Liver (tissue), 9 donors: ENCODE measurements around the gene HUS1. TPM values are rescaled to one million over a fixed set of nuclear protein-coding genes. Genes with fewer than 3 reads are reported as not detected.

Experiments used
- DNase-seq: peaks from one replicate; pipeline ENCODE4 v3.0.0-alpha.2; 2017; ENCODE audit warnings: low spot score
- H3K27ac ChIP-seq, 2 donors: one replicate each; pipeline ENCODE4 v1.7.0; 2013; ENCODE audit warnings: inconsistent platforms in 2 of 2, low read length in 2 of 2, control low read depth in 1 of 2, low read depth in 1 of 2, mild to moderate bottlenecking in 1 of 2
- H3K27me3 ChIP-seq, 4 donors: one replicate each; pipeline versions ENCODE4 v1.6.1 to v1.7.0; 2013; ENCODE audit warnings: low read length in 3 of 4, inconsistent platforms in 1 of 4, mild to moderate bottlenecking in 1 of 4, moderate library complexity in 1 of 4; ENCODE audit not compliant: control insufficient read depth in 4 of 4, insufficient read depth in 4 of 4
- H3K36me3 ChIP-seq, 4 donors: one replicate each; pipeline versions ENCODE4 v1.6.1 to v1.7.0; 2013; ENCODE audit warnings: low read length in 3 of 4, mild to moderate bottlenecking in 3 of 4, low read depth in 1 of 4, moderate library complexity in 1 of 4; ENCODE audit not compliant: control insufficient read depth in 4 of 4, insufficient read depth in 3 of 4
- H3K4me1 ChIP-seq, 4 donors: one replicate each; pipeline versions ENCODE4 v1.6.1 to v1.7.0; 2013; ENCODE audit warnings: low read length in 3 of 4, mild to moderate bottlenecking in 3 of 4, moderate library complexity in 1 of 4; ENCODE audit not compliant: control insufficient read depth in 4 of 4, insufficient read depth in 4 of 4
- H3K4me3 ChIP-seq, 3 donors: one replicate each; pipeline versions ENCODE4 v1.6.1 to v1.7.0; 2013; ENCODE audit warnings: low read length in 3 of 3, control low read depth in 1 of 3, low read depth in 1 of 3, mild to moderate bottlenecking in 1 of 3
- H3K9ac ChIP-seq, 2 donors: one replicate each; pipeline ENCODE4 v1.7.0; 2013; ENCODE audit warnings: low read length in 2 of 2, mild to moderate bottlenecking in 2 of 2, moderate library complexity in 2 of 2, control low read depth in 1 of 2, low read depth in 1 of 2
- H3K9me3 ChIP-seq, 4 donors: one replicate each; pipeline versions ENCODE4 v1.6.1 to v1.7.0; 2013; ENCODE audit warnings: low read length in 3 of 4; ENCODE audit not compliant: control insufficient read depth in 4 of 4
- ATF3 ChIP-seq: IDR thresholded peaks from 2 replicates; pipeline ENCODE4 v1.6.1; 2016; ENCODE audit warnings: antibody characterized with exemption
- EGR1 ChIP-seq, 2 donors: IDR thresholded peaks; 2 replicates each; pipeline ENCODE4 v1.6.1; 2016 to 2018; ENCODE audit warnings: antibody characterized with exemption in 2 of 2, low read depth in 2 of 2
- FOXA2 ChIP-seq: IDR thresholded peaks from 2 replicates; pipeline ENCODE4 v1.6.1; 2016; ENCODE audit warnings: antibody characterized with exemption
- HNF4A ChIP-seq, 2 donors: conservative IDR thresholded peaks; 2 replicates each; pipeline ENCODE4 v1.6.1; 2016; ENCODE audit warnings: antibody characterized with exemption in 2 of 2, mild to moderate bottlenecking in 2 of 2
- JUND ChIP-seq, 2 donors: IDR thresholded peaks; 2 replicates each; pipeline ENCODE4 v1.6.1; 2016; ENCODE audit warnings: antibody characterized with exemption in 2 of 2
- MAX ChIP-seq: IDR thresholded peaks from 2 replicates; pipeline ENCODE4 v1.6.1; 2016; ENCODE audit warnings: antibody characterized with exemption
- NR2F2 ChIP-seq: IDR thresholded peaks from 2 replicates; pipeline ENCODE4 v1.6.1; 2016; ENCODE audit warnings: antibody characterized with exemption
- RAD21 ChIP-seq, 2 donors: IDR thresholded peaks; 2 replicates each; pipeline ENCODE4 v1.6.1; 2016; ENCODE audit warnings: antibody characterized with exemption in 2 of 2, mild to moderate bottlenecking in 2 of 2
- RXRA ChIP-seq, 2 donors: IDR thresholded peaks; 2 replicates each; pipeline ENCODE4 v1.6.1; 2017 to 2018; ENCODE audit warnings: antibody characterized with exemption in 2 of 2, mild to moderate bottlenecking in 1 of 2
- SP1 ChIP-seq: IDR thresholded peaks from 2 replicates; pipeline ENCODE4 v1.6.1; 2018; ENCODE audit warnings: antibody characterized with exemption, mild to moderate bottlenecking
- YY1 ChIP-seq: IDR thresholded peaks from 2 replicates; pipeline ENCODE4 v1.6.1; 2016; ENCODE audit warnings: antibody characterized with exemption, mild to moderate bottlenecking
- WGBS: extraction: QIAGEN DNeasy Blood & Tissue Kit; methylation state at CpG from one replicate; pipeline ENCODE4 v1.1.7; 2013; 5-methylcytosine and 5-hydroxymethylcytosine counted together
- polyA plus RNA-seq, 2 donors: library from polyadenylated mRNA; stranded (reverse) in 1 of 2; unstranded in 1 of 2; fragments of 200-250 nt in 1 of 2; fragments of >200 nt in 1 of 2; fragmentation: Nextera tagmentation in 1 of 2; extraction: Ambion mirVana in 1 of 2; gene quantifications; one replicate each; pipeline versions ENCODE4 v1.2.1 to v1.2.3, GENCODE V29; 2013 to 2015
- total RNA-seq, 2 donors: library from RNA; depleted of rRNA; stranded (reverse); fragments of >200 nt; gene quantifications; one replicate each; pipeline ENCODE4 v1.2.3, GENCODE V29; 2014
- TF ChIP-seq, protein P1 (sequence below): fragments of 150-350 bp; IDR thresholded peaks from 2 replicates; pipeline ENCODE4 v1.5.1; 2017; ENCODE audit warnings: improper control_type of control experiment, low read depth, low read length; ENCODE audit not compliant: missing input control
- TF ChIP-seq, protein P2 (sequence below): IDR thresholded peaks from 2 replicates; pipeline ENCODE4 v1.6.1; 2016; ENCODE audit warnings: antibody characterized with exemption
- donor health status: healthy.
- donor health status: healthy.
- donor health status: healthy.
- donor health status: healthy.
- donor health status: healthy.

Gene HUS1
- total and polyA plus RNA-seq, 4 donors, result 9.2 to 39.0 (median 18.4) TPM

- no peaks in the 10 kb centered on the region for H3K36me3 ChIP-seq
- H3K27ac ChIP-seq, result no peak overlapping the region
- no peak overlapping the region for H3K4me3 ChIP-seq
- TF ChIP-seq, protein P1, sequence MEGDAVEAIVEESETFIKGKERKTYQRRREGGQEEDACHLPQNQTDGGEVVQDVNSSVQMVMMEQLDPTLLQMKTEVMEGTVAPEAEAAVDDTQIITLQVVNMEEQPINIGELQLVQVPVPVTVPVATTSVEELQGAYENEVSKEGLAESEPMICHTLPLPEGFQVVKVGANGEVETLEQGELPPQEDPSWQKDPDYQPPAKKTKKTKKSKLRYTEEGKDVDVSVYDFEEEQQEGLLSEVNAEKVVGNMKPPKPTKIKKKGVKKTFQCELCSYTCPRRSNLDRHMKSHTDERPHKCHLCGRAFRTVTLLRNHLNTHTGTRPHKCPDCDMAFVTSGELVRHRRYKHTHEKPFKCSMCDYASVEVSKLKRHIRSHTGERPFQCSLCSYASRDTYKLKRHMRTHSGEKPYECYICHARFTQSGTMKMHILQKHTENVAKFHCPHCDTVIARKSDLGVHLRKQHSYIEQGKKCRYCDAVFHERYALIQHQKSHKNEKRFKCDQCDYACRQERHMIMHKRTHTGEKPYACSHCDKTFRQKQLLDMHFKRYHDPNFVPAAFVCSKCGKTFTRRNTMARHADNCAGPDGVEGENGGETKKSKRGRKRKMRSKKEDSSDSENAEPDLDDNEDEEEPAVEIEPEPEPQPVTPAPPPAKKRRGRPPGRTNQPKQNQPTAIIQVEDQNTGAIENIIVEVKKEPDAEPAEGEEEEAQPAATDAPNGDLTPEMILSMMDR, result peak; percentile 83
- TF ChIP-seq ATF3, result no peak
- TF ChIP-seq MAX, result no peak
- TF ChIP-seq RAD21 (IDR thresholded peaks at IDR 0.05), result peak; percentile 87 to 90
- peak; percentile 26 for TF ChIP-seq NR2F2
- TF ChIP-seq RXRA (IDR thresholded peaks at IDR 0.05), result peak in 1 of 2 donors; percentile 17
- no peaks in the 10 kb centered on the region for H3K9me3 ChIP-seq
- DNase-seq, result peak; percentile 82
- WGBS, result 44% methylated on average over 8 of the region's 8 CpGs
- H3K27me3 ChIP-seq, result no peaks in the 10 kb centered on the region
- H3K4me1 ChIP-seq, result no peaks in the 10 kb centered on the region
- no peak overlapping the region for H3K9ac ChIP-seq
Observed at GRCh38 chr7:47945261-47946015, 34.0 kb downstream of the HUS1 start.

GRCh38 chr7:47944536-47945260, 34.7 kb downstream of the HUS1 start:
- H3K9ac ChIP-seq, result no peak overlapping the region
- H3K27me3 ChIP-seq, result no peaks in the 10 kb centered on the region
- 70% methylated on average over 12 of the region's 12 CpGs for WGBS
- H3K27ac ChIP-seq, result no peak overlapping the region
- no peaks in the 10 kb centered on the region for H3K36me3 ChIP-seq
- no peaks in the 10 kb centered on the region for H3K4me1 ChIP-seq
- no peak overlapping the region for H3K4me3 ChIP-seq
- DNase-seq, result no peak
- TF ChIP-seq RXRA (IDR thresholded peaks at IDR 0.05) (no peak), RAD21 (IDR thresholded peaks at IDR 0.05) (no peak), YY1 (no peak), SP1 (no peak), HNF4A (conservative IDR thresholded peaks at IDR 0.05) (no peak), MAX (no peak), EGR1 (IDR thresholded peaks at IDR 0.05; ENCODE audit: low read depth in 2 of 2) (no peak), JUND (IDR thresholded peaks at IDR 0.05) (no peak), FOXA2 (no peak), ATF3 (no peak), NR2F2 (no peak)
- TF ChIP-seq, protein P1, result no peak
- TF ChIP-seq, protein P2, sequence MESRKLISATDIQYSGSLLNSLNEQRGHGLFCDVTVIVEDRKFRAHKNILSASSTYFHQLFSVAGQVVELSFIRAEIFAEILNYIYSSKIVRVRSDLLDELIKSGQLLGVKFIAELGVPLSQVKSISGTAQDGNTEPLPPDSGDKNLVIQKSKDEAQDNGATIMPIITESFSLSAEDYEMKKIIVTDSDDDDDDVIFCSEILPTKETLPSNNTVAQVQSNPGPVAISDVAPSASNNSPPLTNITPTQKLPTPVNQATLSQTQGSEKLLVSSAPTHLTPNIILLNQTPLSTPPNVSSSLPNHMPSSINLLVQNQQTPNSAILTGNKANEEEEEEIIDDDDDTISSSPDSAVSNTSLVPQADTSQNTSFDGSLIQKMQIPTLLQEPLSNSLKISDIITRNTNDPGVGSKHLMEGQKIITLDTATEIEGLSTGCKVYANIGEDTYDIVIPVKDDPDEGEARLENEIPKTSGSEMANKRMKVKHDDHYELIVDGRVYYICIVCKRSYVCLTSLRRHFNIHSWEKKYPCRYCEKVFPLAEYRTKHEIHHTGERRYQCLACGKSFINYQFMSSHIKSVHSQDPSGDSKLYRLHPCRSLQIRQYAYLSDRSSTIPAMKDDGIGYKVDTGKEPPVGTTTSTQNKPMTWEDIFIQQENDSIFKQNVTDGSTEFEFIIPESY, result no peak
- no peaks in the 10 kb centered on the region for H3K9me3 ChIP-seq
